Coronary artery (tissue), 2 donors: ENCODE data around the gene ZDHHC16.

Experiments
- DNase-seq: peaks from one replicate; pipeline ENCODE4 v3.0.0-alpha.2; 2017; ENCODE audit warnings: low spot score
- H3K27ac ChIP-seq, 2 donors: fragments of 200-600 bp; sonication (generic); one replicate each; pipeline ENCODE4 v1.5.1; 2016 to 2019
- H3K4me3 ChIP-seq: fragments of 200-600 bp; sonication (generic); 2 replicates; pipeline ENCODE4 v1.5.1; 2016; ENCODE audit warnings: mild to moderate bottlenecking, moderate library complexity
- TF ChIP-seq, protein P1 (sequence below): fragments of 200-600 bp; sonication (generic); IDR thresholded peaks from one replicate; pipeline ENCODE4 v1.5.1; 2019; ENCODE audit warnings: antibody characterized with exemption

The ZDHHC16 gene

DNA sequence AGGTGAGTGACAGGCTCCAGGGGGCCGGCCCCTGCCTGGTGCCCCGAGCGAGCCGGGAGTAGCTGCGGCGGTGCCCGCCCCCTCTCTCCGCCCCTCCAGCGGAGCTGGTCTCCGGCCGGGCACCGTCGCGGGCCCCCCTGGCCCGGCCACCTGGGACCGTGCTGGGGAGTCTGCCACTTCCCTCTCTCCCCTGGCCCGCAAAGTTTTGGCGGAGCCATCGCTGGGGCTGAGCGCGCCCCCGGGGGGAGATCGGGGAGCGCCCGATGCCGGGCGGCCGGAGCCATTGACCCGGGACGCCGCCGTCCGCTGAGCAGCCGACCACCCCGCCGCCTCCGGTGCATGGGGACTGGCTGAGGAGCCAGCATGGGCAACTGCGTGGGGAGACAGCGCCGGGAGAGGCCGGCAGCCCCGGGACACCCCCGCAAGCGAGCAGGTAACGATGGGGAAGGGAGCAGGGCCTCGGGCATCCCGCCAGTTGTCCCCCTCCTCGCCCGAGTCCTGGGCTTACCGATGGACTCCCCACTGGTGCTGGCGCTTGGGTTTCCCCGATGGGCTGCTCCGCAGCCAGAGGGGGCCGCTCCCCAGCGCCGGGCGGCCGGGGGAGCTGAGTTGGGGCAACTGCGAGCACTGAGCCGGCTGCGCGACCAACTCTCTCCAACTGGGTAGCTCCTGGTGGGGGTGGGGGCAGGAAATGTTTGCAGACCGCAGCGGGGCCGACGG, 53.0 kb downstream of the ZDHHC16 start, which contains the start of gene UBTD1:
UBTD1 (plus strand) TSS at position 84 of the 720 bp plus-strand sequence; CDS start at position 364, 280 bp downstream.
- TF ChIP-seq, protein P1, sequence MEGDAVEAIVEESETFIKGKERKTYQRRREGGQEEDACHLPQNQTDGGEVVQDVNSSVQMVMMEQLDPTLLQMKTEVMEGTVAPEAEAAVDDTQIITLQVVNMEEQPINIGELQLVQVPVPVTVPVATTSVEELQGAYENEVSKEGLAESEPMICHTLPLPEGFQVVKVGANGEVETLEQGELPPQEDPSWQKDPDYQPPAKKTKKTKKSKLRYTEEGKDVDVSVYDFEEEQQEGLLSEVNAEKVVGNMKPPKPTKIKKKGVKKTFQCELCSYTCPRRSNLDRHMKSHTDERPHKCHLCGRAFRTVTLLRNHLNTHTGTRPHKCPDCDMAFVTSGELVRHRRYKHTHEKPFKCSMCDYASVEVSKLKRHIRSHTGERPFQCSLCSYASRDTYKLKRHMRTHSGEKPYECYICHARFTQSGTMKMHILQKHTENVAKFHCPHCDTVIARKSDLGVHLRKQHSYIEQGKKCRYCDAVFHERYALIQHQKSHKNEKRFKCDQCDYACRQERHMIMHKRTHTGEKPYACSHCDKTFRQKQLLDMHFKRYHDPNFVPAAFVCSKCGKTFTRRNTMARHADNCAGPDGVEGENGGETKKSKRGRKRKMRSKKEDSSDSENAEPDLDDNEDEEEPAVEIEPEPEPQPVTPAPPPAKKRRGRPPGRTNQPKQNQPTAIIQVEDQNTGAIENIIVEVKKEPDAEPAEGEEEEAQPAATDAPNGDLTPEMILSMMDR: no peak
- peak within 1 kb of the TSS; percentile 85 for H3K4me3 ChIP-seq
- H3K27ac ChIP-seq: peak within 1 kb of the TSS; percentile 66 to 95
- DNase-seq: peak; percentile 85

DNA sequence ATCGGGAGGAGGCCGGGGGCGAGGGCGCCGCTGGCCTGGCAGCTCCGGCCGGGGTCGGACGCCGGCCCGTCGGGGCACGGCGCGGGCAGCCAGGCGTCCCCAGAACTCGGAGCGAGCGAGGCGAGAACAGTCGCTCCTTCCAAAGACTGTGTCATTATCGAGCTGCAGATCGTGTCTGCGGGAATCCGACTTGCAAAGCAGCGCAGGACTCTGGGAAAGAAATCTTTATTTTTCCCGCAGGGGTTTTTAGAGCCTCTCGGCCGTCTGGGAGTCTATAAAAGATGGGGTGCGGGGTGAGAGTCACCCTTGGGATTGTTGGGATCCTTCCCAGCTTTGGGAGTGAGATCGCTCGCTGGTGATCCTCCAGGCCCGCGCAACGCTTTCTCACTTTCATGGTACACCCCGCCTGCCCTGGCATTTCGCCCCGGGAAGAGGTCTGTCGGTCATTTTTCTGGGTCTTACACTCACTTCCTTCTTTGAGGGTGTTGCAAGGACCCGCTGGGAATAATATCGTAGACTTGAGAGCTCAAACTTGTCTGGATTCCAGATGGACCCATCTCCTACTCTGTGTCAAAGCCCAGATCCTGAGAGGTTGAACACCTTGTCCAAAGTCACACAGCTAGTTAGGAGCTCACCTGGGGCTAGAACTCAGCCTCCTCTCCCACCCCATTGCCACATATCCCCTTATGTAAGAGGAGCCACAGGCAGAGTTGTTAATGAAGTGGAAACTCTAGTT, 53.8 kb downstream of the ZDHHC16 start:
- DNase-seq: peak; percentile 83
- Histone ChIP-seq H3K27ac (peak overlapping the region; percentile 66 to 95), H3K4me3 (peak overlapping the region; percentile 85)
- TF ChIP-seq, protein P1: no peak

DNA sequence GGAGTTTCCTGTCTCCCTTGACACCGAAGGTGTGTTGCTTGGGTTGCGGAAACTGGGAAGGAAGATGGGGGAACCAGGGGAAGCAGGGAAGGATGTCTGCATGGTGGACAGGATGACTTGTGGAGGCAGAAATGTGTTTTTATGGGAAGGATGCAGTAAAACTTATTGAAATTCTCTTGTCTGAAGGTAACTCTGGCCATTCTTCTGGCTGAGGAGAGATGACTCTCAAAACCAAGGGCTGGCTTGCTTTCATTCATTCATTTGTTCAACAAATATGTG, 54.3 kb downstream of the ZDHHC16 start:
- no peak for DNase-seq
- TF ChIP-seq, protein P1: no peak
- peak overlapping the region in 1 of 2 donors; percentile 95 for H3K27ac ChIP-seq
- peak overlapping the region; percentile 85 for H3K4me3 ChIP-seq

DNA sequence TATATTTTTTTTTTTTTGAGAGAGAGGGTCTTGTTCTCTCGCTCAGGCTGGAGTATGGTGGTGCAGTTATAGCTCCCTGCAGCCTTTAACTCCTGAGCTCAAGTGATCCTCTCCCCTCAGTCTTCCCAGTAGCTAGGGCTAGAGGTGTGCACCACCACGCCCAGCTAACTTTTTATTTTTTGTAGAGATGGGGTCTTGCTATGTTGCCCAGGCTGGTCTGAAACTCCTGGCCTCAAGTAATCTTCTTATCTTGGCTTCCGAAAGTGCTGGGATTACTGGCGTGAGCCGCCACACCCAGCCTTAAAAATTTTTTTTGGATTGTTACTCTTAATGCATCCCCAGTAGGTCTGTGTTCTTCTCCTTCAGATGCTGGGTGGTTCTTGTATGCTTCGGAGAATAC, 56.9 kb downstream of the ZDHHC16 start:
- Histone ChIP-seq H3K27ac (no peak overlapping the region), H3K4me3 (no peak overlapping the region)
- DNase-seq: no peak
- TF ChIP-seq, protein P1: no peak

DNA sequence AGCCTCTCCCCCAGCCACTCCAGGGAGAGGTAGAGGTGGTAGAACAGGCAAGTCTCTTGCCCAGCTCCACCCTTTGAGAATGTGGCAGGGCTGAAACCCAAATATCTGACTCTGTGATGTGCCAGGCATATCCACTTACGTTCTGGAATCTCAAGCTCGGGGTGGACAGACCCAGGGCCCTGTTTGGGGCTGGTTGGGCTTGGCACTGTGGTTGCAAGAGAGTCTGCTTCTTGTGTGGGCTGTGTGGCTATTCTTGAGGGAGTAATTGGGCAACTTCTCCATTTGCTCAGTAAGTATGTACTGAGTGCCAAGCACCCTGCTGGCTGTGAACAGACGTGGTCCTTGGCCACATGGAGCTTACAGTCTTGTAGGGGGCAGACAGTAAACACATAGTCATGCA, 57.4 kb downstream of the ZDHHC16 start:
- TF ChIP-seq, protein P1: no peak
- Histone ChIP-seq H3K4me3 (no peak overlapping the region), H3K27ac (no peak overlapping the region)
- DNase-seq: no peak

DNA sequence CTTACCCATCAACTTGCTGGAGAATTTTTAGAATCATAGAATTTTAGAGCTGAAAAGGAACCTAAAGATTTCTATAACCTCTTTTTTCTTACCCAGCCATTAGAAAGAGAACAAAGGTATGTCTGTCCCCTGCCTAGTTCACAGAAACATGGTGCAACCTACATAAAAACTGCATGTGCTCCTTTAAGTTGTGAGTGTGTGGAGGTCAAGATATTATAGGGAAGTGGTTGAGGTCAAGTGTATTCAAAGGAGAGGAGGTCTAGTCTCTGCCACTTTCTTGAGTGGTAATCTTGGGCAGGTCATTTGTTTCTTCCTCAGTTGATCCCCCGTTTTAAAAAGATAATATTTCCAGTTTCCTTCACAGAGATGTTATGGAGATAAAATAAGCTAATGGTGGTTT, 59.2 kb downstream of the ZDHHC16 start:
- TF ChIP-seq, protein P1: no peak
- no peak for DNase-seq
- no peak overlapping the region for H3K27ac ChIP-seq
- no peak overlapping the region for H3K4me3 ChIP-seq
